Glomerular endothelial cell (primary cell): ENCODE data around the gene PCSK2. TPM values are rescaled to one million over a fixed set of nuclear protein-coding genes. Genes with fewer than 3 reads are reported as not detected.

Source experiments
- DNase-seq: peaks from one replicate; pipeline ENCODE4 v3.0.0-alpha.2; 2011; ENCODE audit warnings: low read depth, low spot score; ENCODE audit errors: extremely low read depth
- total RNA-seq: library from RNA; depleted of rRNA; stranded (reverse); fragments of >200 nt; gene quantifications from 2 replicates; pipeline ENCODE4 v1.2.3, GENCODE V29; 2015

The PCSK2 gene
- total RNA-seq, 1 donor from 2014 or later: not detected

GRCh38 chr20:17390655-17391054 is 163.8 kb downstream of the PCSK2 start:
- no peak for DNase-seq

GRCh38 chr20:17391127-17391771 is 164.4 kb downstream of the PCSK2 start:
- DNase-seq: no peak

GRCh38 chr20:17394411-17394810 is 167.6 kb downstream of the PCSK2 start:
- no peak for DNase-seq

DNA sequence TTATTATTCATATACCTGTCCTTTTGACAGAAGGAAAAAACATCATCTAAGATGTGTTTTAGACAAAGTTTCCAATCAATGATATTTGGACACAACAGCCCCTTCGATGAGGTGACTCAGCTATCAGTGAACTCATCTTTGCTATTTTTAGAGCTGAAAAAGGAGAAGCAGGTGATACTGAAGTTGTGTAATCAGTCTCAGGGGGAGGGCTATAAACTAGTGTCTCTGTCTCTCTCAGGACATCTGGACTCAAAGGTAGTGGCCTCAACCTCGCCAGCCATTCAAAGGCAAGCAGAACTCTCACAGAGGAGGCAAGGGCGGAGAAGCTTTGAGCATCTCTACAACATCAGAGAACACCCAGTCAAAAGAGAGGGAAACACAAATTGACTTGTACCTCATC is 168.9 kb downstream of the PCSK2 start:
- DNase-seq: no peak

- DNase-seq: no peak
Observed at GRCh38 chr20:17399303-17399985, 172.6 kb downstream of the PCSK2 start.

DNA sequence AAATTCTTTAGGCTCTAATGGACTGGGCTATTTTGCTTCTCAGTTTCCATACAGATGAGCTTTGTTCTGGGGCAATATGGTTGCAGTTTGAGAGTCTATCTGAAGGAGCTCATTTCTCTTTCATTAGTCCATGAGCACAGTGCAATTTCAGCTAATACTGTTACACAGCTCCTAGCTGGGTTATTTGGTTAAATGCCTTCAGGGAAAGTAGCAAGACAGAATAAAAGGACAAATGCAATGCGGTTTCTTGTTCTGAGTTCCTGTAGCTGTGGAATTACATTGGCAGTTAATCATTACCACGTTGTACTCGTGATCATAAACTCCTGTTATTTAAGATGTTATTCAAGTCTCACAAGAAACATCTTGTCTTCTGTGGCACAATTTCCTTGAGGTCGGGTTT is 176.6 kb downstream of the PCSK2 start:
- DNase-seq: no peak

- no peak for DNase-seq
Observed at GRCh38 chr20:17406051-17406590, 179.3 kb downstream of the PCSK2 start.

- DNase-seq: no peak
Observed at GRCh38 chr20:17407550-17407949, 180.7 kb downstream of the PCSK2 start.

DNA sequence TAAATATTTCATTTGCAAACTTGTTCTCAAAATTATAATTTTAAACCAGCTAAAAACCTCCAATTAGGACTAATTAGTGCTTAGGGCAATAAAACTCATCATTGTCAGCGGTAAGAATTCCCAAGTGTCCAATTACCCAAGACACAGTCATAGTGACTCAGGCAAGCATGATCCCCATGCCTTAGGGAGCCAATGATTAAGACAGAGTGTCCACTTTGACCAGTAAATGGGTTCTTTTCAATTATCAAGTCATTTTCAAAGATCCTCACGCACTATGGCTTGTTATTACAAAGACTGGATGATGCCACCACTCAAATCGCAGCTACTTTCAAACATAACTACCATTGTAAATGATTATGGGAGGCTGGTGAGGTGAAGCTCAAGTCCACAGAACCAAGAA is 190.4 kb downstream of the PCSK2 start:
- no peak for DNase-seq

GRCh38 chr20:17418737-17419136 is 191.9 kb downstream of the PCSK2 start:
- DNase-seq: no peak

DNA sequence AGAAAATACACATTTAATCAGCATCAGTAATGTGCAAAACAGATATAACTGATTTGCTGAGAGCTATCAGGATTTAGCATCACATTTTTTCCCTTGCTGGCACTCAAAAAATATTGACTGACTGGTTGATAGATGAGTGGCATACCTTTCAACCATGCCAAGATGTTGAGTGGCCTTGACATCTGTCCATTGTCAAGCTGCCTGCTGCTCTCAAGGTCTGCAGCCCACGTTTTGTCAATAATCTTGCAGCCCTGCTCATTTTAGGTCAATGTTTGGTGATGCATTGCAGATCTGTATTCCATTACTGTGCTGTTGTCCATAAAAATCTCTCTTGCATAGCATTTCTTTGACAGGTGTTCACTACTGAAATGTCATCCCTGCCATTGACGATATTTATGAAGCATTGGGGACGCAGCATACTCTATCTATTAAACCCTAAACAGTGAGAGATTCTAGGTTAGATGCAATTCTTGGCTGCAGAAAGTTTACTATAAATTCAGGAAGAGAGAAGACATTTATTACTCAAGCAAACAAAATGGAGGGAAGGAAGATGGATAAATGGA is 192.7 kb downstream of the PCSK2 start:
- DNase-seq: no peak

- no peak for DNase-seq
Observed at GRCh38 chr20:17421493-17421892, 194.7 kb downstream of the PCSK2 start.

DNA sequence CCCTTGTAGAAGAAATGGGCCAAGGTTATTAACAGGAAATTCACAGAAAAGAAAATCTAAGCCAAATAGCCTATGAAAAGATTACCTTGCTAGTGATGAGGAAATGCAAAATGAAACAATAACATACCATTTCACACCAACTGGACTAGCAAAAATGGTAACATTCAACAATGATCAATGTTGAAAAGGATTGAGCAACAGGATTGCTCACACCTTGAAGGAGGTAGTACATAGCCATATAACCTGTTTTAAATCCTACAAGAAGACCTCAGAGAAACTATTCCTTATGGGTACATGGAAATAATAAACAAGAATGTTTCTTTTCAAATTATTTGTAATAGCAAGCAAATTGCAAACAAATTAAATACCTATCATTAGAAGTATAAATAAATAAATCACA is 196.9 kb downstream of the PCSK2 start:
- no peak for DNase-seq

- no peak for DNase-seq
Observed at GRCh38 chr20:17427638-17428037, 200.8 kb downstream of the PCSK2 start.

DNA sequence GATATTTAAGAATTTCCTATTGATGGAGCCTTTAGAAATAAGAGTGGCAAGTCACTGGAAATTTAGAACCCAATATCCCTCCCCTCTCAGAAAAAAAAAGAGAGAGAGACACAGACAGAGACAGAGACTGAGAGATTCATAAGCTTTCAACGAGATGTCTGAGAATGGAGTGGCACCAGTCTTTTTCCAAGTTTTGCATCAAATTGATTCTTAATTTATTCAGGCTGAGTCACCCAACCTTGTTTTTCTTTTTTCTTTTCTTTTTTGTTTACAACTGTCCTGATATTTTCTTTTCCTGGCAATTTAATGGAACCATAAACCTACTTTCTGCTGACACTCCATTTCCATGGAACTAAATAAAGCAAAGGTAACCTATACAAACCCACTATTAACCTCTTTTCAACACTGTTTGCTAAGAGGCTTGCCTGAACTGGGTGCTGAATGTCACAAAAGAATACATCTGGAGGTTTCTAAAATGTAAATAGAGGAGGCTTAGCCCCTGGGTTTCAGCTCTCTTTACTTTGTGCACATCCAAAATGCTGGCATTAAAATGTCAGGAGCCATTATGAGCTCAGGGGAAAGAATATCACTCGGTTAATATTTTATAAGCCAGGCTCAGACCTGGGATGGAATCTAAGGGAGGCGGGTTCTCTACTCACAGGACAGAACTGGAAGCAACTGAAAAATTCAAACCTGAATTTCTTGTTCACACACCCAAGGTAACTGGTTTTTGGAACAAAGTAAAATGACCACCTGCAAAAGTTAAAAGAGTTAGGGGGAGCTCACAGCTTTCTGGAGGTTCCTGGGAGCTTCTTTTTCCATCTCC is 203.5 kb downstream of the PCSK2 start:
- DNase-seq: no peak

DNA sequence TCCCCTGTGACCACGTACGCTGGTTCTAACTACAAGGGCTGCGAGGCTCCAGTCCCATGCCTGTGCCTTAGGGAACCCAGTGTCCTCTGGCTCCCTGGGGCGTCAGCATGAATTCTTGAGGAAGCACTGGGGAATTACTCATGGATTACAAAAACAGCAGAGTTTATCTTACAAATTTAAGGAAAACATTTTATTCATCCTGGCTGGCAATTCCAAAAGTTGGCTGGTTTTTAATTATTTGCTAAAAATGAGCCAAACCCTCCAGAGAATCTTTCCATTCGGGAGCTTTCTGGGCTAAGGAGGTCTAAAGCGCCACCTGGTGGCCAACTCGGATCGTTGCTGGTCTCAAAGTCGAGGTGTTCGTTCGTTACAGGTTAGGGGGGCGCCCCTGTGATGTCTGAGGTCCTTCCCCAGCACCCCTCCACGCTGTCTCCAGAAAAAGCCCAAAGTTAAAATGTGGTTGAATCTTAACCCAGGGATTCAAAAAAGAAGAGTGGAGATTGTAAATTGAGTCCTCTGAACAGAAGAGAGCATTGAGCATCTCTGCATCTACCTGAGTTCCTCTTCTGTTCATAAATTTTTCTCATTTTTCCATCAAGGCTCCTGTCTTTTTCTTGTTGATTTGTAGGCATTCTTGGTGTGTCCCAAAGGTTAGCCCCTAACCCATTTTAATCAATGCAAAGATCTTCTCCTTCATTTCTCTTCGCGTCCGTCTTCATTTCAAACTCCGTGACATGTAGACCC is 205.0 kb downstream of the PCSK2 start:
- DNase-seq: peak; percentile 18

DNA sequence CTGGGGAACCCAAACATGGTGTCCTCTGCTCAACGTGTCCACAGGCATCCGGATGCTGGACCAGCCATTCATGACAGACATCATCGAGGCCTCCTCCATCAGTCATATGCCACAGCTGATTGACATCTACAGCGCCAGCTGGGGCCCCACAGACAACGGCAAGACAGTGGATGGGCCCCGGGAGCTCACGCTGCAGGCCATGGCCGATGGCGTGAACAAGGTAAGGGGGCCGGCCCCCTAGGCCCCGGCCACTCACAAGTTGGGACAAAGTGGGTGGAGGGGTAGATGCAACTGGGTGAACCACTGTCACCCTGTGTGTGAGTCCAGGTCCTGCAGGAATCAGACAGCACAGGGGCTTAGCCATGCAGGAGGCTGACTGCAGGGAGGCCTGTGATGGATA is 209.8 kb downstream of the PCSK2 start:
- no peak for DNase-seq

GRCh38 chr20:17437251-17437650 is 210.4 kb downstream of the PCSK2 start:
- DNase-seq: no peak

DNA sequence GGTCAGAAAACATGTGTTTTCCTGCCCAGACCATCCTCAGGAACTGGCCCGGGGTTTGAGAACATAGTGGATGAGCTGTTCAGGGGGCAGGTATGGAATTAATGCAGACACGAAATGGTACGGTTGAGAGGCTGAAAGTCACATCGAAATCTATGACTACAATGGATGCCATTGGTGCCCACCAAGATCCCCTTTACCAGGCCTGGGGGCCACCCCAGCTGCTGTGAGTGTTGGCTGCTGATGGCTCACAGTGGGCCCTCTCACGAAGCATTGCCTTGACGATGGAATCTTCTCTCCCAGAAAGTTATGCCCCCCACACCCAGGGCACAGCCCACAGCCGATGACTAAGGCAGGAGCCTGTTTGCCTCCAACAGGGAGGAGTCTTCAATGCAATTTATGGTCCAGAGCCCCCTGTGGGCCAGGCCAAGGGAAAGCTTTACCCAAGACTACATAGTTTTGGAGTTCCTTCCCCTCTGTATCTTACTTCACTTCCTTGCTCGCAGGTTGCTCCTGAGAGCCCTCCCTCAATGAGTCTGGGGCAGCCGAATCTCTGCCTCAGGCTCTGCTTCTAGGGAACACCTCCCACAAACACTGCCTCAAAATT is 211.7 kb downstream of the PCSK2 start:
- DNase-seq: no peak
